Calu3 (cell line): Measurements from ENCODE around the gene PROCA1. TPM values are rescaled to one million over a fixed set of nuclear protein-coding genes. Genes with fewer than 3 reads are reported as not detected.

Experiments
- BruUV-seq: library from RNA; stranded (reverse); fragments of 400-500 nt; replicated peaks from 2 replicates; lab custom pipeline; 2021; lab: Mats Ljungman, UMichigan
- CTCF ChIA-PET: fragments of 300-600 bp; sonication (Branson Sonifier 250); formaldehyde crosslinking; loops from one replicate; lab custom pipeline; 2022; ENCODE audit warnings: antibody characterized with exemption; lab: Charles Lee
- DNase-seq: peaks from one replicate; pipeline ENCODE4 v3.0.0; 2022
- H3K27ac Mint-ChIP-seq: one replicate; pipeline ENCODE4 v1.8.0; 2022; ENCODE audit warnings: mixed read lengths; ENCODE audit not compliant: unreplicated experiment
- H3K27me3 Mint-ChIP-seq: one replicate; pipeline ENCODE4 v1.8.0; 2022; ENCODE audit warnings: mixed read lengths; ENCODE audit not compliant: unreplicated experiment
- H3K36me3 Mint-ChIP-seq: one replicate; pipeline ENCODE4 v1.8.0; 2022; ENCODE audit warnings: mild to moderate bottlenecking, moderate library complexity, mixed read lengths; ENCODE audit not compliant: insufficient read depth, unreplicated experiment
- H3K4me1 Mint-ChIP-seq: one replicate; pipeline ENCODE4 v1.8.0; 2022; ENCODE audit warnings: mild to moderate bottlenecking, low read depth, mixed read lengths; ENCODE audit not compliant: unreplicated experiment
- H3K4me3 Mint-ChIP-seq: one replicate; pipeline ENCODE4 v1.8.0; 2022; ENCODE audit warnings: mild to moderate bottlenecking, low read depth, moderate library complexity, mixed read lengths; ENCODE audit not compliant: unreplicated experiment
- H3K9me3 Mint-ChIP-seq: one replicate; pipeline ENCODE4 v1.8.0; 2022; ENCODE audit warnings: low read depth, mixed read lengths; ENCODE audit not compliant: unreplicated experiment
- CTCF ChIP-seq: fragments of 200-600 bp; IDR thresholded peaks from one replicate; pipeline ENCODE4 v1.8.0; 2022; ENCODE audit warnings: antibody characterized with exemption; ENCODE audit not compliant: unreplicated experiment
- intact Hi-C: fragments of 100-400 bp; cut with micrococcal nuclease; formaldehyde crosslinking; loops from one replicate; pipeline ENCODE4 v1.10.0; 2022; ENCODE audit not compliant: unreplicated experiment
- total RNA-seq: library from RNA; stranded (reverse); gene quantifications from 2 replicates; pipeline ENCODE4 v1.2.3, GENCODE V29; 2022

Gene PROCA1
- total RNA-seq, 1 experiment from 2014 or later, result 4.2 TPM

- Mint-ChIP-seq H3K9me3 (no peaks in the 10 kb centered on the region), H3K4me3 (peak overlapping the region; percentile 81), H3K36me3 (peaks cover 93% of the 10 kb centered on the region), H3K27me3 (no peaks in the 10 kb centered on the region), H3K4me1 (peaks cover 46% of the 10 kb centered on the region), H3K27ac (peak overlapping the region; percentile 91)
- TF ChIP-seq CTCF, result no peak
- intact Hi-C loops, result no loop called here
- CTCF ChIA-PET, result interaction anchor here (0.8 to 9.1 kb wide), 8 partner anchors 10 to 371 kb away, joined by 3 to 228 read pairs (median 3); partner anchors contain the start of genes NEK8, RPL23A and TLCD1
- no TSS peak for BruUV-seq
- peak; percentile 69 for DNase-seq
These were observed 34.2 kb upstream of the PROCA1 start for GRCh38 chr17:28745786-28746411.

- peak; percentile 69 for DNase-seq
- Mint-ChIP-seq H3K36me3 (peaks cover 87% of the 10 kb centered on the region), H3K27me3 (no peaks in the 10 kb centered on the region), H3K9me3 (no peaks in the 10 kb centered on the region), H3K4me3 (peak overlapping the region; percentile 81), H3K4me1 (peaks cover 46% of the 10 kb centered on the region), H3K27ac (peak overlapping the region; percentile 91)
- no TSS peak for BruUV-seq
- intact Hi-C loops, result no loop called here
- CTCF ChIA-PET, result interaction anchor here (1.1 to 9.1 kb wide), 3 partner anchors 15 to 26 kb away, joined by 3 to 228 read pairs (median 3); partner anchors contain the start of genes NEK8, RPL23A and TLCD1
- TF ChIP-seq CTCF, result no peak
These were observed 33.5 kb upstream of the PROCA1 start for GRCh38 chr17:28744972-28745785.

GRCh38 chr17:28744104-28744971 lies 32.6 kb upstream of the PROCA1 start:
- peaks cover 46% of the 10 kb centered on the region for H3K4me1 Mint-ChIP-seq
- CTCF ChIA-PET, result interaction anchor here (1.5 to 9.1 kb wide), 3 partner anchors 16 to 17 kb away, joined by 3 to 228 read pairs (median 38); partner anchors contain the start of genes NEK8 and TLCD1
- H3K27ac Mint-ChIP-seq, result peak overlapping the region; percentile 91
- H3K9me3 Mint-ChIP-seq, result no peaks in the 10 kb centered on the region
- H3K4me3 Mint-ChIP-seq, result peak overlapping the region; percentile 81
- H3K27me3 Mint-ChIP-seq, result no peaks in the 10 kb centered on the region
- H3K36me3 Mint-ChIP-seq, result peaks cover 88% of the 10 kb centered on the region
- no peak for TF ChIP-seq CTCF
- intact Hi-C loops, result no loop called here
- TSS peak; percentile 63 for BruUV-seq
- DNase-seq, result peak; percentile 70
